SW480 (cell line): ENCODE results near the gene NCOA1.
"Not testable (repeated sequence)": the region's sequence is repeated elsewhere in the genome, so short reads cannot be mapped to it uniquely, and the experiment has no call there.

Source experiments
- DNase-seq: peaks from one replicate; pipeline ENCODE4 v3.0.0-alpha.2; 2016; ENCODE audit warnings: low spot score

NCOA1 gene

GRCh38 chr2:24579053-24579803 lies 88.2 kb downstream of the NCOA1 start:
- DNase-seq, result no peak

DNA sequence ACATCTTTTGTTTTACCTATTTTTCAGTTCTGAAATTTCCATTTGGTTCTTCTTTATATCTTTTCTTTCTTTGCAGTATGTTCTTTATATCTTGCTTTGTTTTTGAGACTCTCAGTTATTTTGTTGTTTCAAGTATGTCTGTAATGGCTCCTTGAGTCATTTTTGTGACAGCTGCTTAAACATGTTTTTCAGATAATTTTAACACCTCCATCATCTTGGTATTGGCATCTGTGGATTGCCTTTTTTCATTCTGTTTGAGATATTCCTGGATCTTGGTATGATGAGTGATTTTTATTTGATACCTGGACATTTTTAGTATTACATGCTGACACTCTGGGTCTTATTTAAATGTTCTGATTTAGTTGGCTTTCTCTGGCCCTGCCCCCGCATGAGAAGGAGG lies 89.5 kb downstream of the NCOA1 start:
- DNase-seq, result no peak

DNA sequence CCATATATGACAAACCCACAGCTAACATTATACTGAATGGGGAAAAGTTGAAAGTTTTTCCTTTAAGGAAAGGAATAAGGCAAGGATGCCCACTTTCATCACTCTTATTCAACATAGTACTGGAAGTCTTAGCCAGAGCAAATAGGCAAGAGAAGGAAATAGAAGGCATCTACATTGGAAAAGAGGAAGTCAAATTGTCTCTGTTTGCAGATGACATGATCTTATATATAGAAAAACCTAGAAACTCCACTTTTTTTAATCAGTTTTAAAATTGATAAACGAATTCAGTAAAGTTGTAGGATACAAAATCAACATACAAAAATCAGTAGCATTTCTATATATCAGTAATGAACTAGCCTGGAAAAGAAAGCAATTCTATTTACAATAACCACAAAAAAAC lies 90.9 kb downstream of the NCOA1 start:
- not testable (repeated sequence) for DNase-seq

DNA sequence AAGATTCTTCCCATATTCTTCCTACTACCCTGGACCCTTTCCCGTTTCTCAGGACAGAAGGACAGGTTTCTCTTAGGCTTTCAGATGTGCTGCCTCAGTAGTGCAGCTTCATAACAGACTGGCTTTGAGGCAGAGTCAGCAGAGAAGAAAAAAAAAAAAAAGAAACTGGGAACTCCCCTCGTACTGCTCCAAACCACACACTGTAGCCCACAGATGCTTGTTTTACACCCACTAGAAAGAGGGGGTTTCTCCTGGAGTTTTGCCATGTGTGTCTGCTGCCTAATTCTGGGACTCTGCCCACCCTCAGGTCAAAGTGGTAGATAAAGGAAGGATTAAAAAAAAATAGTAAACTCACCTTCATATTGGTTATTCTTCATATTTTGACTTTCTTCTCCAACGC lies 95.9 kb downstream of the NCOA1 start:
- DNase-seq, result no peak

DNA sequence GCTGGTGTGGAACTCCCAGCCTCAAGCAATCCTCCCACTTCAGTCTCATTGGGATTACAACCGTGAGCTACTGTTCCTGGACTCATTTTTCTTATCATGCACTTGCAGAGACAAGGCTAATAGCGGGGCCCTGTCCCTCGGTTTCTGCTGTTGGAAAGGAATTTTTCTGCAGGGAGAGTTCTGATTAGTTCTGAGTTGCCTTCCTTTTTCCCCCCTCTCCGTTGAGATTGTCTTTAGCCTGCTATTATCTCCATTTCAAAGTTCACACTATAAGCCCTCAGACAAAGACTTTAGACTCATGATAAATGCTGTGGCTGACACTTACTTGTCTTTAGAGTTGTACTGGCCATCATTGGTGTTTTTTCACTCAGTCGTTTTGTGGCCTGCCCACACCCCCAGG lies 97.2 kb downstream of the NCOA1 start:
- DNase-seq, result no peak

GRCh38 chr2:24592441-24593100 lies 101.5 kb downstream of the NCOA1 start:
- DNase-seq, result no peak

DNA sequence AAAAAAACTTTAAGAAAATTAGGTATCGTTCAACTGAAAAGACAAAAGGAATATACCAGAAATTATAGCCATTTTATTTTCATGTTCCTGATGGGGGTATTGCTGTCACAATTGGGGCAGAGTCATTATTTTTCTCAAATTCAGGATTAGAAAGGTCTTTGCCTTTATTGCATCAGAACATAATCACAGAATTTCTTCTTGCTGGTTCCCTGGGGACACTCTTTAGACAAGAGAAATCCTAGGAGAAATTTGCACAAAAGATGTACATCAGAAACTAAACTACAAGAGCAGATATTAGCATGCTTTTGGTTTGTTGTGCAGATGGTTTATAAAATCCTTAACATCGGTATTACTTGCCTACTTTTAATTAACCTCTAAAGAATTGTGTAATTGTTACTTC lies 103.2 kb downstream of the NCOA1 start:
- no peak for DNase-seq

GRCh38 chr2:24597181-24597870 lies 106.3 kb downstream of the NCOA1 start:
- DNase-seq, result no peak

DNA sequence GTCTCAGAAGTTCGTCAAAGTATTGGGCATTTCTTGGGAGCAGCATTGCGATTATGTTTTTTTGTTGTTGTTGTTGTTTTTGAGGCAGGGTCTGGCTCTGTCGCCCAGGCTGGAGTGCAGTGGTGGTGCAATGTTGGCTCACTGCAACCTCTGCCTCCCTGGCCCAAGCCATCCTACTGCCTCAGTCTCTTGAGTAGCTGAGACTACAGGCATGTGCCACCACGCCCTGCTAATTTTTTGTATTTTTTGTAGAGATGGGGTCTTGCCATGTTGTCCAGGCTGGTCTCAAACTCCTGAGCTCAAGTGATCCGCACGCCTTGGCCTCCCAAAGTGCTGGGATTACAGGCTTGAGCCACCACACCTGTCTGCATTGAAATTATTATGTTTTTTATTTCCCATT lies 109.1 kb downstream of the NCOA1 start:
- DNase-seq, result not testable (repeated sequence)

- no peak for DNase-seq
These were observed 120.6 kb downstream of the NCOA1 start for GRCh38 chr2:24611631-24612030.

- DNase-seq, result no peak
These were observed 122.2 kb downstream of the NCOA1 start for GRCh38 chr2:24613154-24613814.

GRCh38 chr2:24616616-24617015 lies 125.6 kb downstream of the NCOA1 start:
- DNase-seq, result no peak

- no peak for DNase-seq
These were observed 126.4 kb downstream of the NCOA1 start for GRCh38 chr2:24617424-24617823.

- DNase-seq, result no peak
These were observed 127.1 kb downstream of the NCOA1 start for GRCh38 chr2:24618144-24618543.

DNA sequence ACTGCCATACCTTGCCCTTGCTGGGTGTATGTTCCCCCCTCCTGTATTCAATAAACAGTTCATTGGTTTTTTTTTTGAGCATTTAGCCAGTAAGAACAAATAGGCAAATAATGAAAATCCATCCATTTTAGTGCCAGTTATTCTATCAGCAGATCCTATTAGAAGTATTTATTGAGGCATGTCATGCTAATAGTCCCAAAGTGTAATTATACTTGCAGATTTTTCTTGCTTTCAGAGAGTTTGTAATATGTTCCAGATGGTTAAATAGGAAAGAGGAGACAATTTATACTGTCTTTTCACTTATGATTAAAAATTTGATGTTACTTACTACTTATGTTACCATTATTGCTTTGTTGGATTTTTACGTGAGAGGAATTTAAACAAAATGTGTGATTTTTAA lies 127.6 kb downstream of the NCOA1 start:
- no peak for DNase-seq

GRCh38 chr2:24620936-24621335 lies 129.9 kb downstream of the NCOA1 start:
- no peak for DNase-seq

GRCh38 chr2:24621779-24622538 lies 130.9 kb downstream of the NCOA1 start:
- no peak for DNase-seq

- no peak for DNase-seq
These were observed 132.5 kb downstream of the NCOA1 start for GRCh38 chr2:24623535-24623934.

- DNase-seq, result no peak
These were observed 134.7 kb downstream of the NCOA1 start for GRCh38 chr2:24625728-24626127.

DNA sequence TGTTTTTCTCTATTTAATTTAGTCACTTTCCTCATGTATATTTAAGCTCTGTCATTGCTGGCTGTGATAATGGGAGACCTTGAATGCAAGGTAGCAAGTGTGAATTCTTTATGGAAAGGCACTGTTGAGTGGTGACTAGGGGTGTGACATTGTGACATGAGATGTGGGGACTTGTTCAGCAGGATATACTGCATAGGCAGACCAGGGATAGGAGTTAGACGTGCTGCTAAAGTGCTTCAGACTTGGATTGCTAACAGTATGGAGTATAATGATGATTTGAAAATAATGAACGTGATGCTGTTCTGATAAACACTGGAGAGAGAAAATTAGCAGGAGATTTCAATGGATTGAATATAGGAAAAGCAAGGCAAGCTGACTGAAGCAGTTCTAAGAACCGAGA lies 135.1 kb downstream of the NCOA1 start:
- no peak for DNase-seq

- no peak for DNase-seq
These were observed 137.7 kb downstream of the NCOA1 start for GRCh38 chr2:24628746-24629145.

GRCh38 chr2:24632172-24632571 lies 141.1 kb downstream of the NCOA1 start:
- no peak for DNase-seq
